HepG2 (cell line): ENCODE measurements around the gene ATF6.

Source experiments
- ZNF136 ChIP-seq: sonication (generic); formaldehyde crosslinking; IDR thresholded peaks from 2 replicates; pipeline ENCODE4 v1.8.1; 2022; ENCODE audit warnings: low read depth, mild to moderate bottlenecking, moderate library complexity, missing genetic modification reagents
- TF ChIP-seq, protein P1 (sequence below): sonication (generic); formaldehyde crosslinking; IDR thresholded peaks from 2 replicates; pipeline ENCODE4 v1.8.1; 2022; ENCODE audit warnings: low read depth, mild to moderate bottlenecking, missing genetic modification reagents
- TF ChIP-seq, protein P2 (sequence below): sonication (generic); formaldehyde crosslinking; IDR thresholded peaks from 2 replicates; pipeline ENCODE4 v1.8.0; 2022; ENCODE audit warnings: mild to moderate bottlenecking, missing genetic modification reagents; ENCODE audit not compliant: insufficient replicate concordance
- TF ChIP-seq, protein P3 (sequence below): sonication (generic); formaldehyde crosslinking; IDR thresholded peaks from 2 replicates; pipeline ENCODE4 v1.9.0; 2021; ENCODE audit warnings: missing genetic modification reagents, borderline replicate concordance
- TF ChIP-seq, protein P4 (sequence below): sonication (generic); formaldehyde crosslinking; IDR thresholded peaks from 2 replicates; pipeline ENCODE4 v1.4.0; 2020; ENCODE audit warnings: missing genetic modification reagents, mild to moderate bottlenecking, borderline replicate concordance

GRCh38 chr1:161928056-161928455, 161.9 kb downstream of the ATF6 start:
- TF ChIP-seq, protein P1, sequence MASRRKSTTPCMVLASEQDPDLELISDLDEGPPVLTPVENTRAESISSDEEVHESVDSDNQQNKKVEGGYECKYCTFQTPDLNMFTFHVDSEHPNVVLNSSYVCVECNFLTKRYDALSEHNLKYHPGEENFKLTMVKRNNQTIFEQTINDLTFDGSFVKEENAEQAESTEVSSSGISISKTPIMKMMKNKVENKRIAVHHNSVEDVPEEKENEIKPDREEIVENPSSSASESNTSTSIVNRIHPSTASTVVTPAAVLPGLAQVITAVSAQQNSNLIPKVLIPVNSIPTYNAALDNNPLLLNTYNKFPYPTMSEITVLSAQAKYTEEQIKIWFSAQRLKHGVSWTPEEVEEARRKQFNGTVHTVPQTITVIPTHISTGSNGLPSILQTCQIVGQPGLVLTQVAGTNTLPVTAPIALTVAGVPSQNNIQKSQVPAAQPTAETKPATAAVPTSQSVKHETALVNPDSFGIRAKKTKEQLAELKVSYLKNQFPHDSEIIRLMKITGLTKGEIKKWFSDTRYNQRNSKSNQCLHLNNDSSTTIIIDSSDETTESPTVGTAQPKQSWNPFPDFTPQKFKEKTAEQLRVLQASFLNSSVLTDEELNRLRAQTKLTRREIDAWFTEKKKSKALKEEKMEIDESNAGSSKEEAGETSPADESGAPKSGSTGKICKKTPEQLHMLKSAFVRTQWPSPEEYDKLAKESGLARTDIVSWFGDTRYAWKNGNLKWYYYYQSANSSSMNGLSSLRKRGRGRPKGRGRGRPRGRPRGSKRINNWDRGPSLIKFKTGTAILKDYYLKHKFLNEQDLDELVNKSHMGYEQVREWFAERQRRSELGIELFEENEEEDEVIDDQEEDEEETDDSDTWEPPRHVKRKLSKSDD (CRISPR knock-in tag) = no peak
- TF ChIP-seq, protein P2, sequence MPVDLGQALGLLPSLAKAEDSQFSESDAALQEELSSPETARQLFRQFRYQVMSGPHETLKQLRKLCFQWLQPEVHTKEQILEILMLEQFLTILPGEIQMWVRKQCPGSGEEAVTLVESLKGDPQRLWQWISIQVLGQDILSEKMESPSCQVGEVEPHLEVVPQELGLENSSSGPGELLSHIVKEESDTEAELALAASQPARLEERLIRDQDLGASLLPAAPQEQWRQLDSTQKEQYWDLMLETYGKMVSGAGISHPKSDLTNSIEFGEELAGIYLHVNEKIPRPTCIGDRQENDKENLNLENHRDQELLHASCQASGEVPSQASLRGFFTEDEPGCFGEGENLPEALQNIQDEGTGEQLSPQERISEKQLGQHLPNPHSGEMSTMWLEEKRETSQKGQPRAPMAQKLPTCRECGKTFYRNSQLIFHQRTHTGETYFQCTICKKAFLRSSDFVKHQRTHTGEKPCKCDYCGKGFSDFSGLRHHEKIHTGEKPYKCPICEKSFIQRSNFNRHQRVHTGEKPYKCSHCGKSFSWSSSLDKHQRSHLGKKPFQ (CRISPR knock-in tag) = no peak
- TF ChIP-seq, protein P3, sequence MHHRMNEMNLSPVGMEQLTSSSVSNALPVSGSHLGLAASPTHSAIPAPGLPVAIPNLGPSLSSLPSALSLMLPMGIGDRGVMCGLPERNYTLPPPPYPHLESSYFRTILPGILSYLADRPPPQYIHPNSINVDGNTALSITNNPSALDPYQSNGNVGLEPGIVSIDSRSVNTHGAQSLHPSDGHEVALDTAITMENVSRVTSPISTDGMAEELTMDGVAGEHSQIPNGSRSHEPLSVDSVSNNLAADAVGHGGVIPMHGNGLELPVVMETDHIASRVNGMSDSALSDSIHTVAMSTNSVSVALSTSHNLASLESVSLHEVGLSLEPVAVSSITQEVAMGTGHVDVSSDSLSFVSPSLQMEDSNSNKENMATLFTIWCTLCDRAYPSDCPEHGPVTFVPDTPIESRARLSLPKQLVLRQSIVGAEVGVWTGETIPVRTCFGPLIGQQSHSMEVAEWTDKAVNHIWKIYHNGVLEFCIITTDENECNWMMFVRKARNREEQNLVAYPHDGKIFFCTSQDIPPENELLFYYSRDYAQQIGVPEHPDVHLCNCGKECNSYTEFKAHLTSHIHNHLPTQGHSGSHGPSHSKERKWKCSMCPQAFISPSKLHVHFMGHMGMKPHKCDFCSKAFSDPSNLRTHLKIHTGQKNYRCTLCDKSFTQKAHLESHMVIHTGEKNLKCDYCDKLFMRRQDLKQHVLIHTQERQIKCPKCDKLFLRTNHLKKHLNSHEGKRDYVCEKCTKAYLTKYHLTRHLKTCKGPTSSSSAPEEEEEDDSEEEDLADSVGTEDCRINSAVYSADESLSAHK (CRISPR knock-in tag) = no peak
- TF ChIP-seq ZNF136 (CRISPR knock-in tag) = no peak
- TF ChIP-seq, protein P4, sequence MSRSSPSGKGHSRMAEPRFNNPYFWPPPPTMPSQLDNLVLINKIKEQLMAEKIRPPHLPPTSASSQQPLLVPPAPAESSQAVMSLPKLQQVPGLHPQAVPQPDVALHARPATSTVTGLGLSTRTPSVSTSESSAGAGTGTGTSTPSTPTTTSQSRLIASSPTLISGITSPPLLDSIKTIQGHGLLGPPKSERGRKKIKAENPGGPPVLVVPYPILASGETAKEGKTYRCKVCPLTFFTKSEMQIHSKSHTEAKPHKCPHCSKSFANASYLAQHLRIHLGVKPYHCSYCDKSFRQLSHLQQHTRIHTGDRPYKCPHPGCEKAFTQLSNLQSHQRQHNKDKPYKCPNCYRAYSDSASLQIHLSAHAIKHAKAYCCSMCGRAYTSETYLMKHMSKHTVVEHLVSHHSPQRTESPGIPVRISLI (CRISPR knock-in tag) = no peak
